Stimulated activated CD8-positive, alpha-beta memory T cell treated with anti-CD3 and anti-CD28 coated beads, Interleukin-12 subunit alpha, Interleukin-12 subunit beta, amount 100 ng/mL, for 24 hours (primary cell): ENCODE results near the gene CIRBP.

Experiments
- DNase-seq: peaks from one replicate; pipeline ENCODE4 v3.0.0-alpha.2; 2020; ENCODE audit errors: extremely low read depth

Gene CIRBP

GRCh38 chr19:1267477-1268225 lies 1.5 kb upstream of the CIRBP start:
- DNase-seq: no peak

- no peak for DNase-seq
These were observed 687 bp upstream of the CIRBP start for GRCh38 chr19:1268226-1269064.

GRCh38 chr19:1269478-1270212 lies 513 bp downstream of the CIRBP start:
- no peak for DNase-seq

GRCh38 chr19:1270213-1270853 lies 1.2 kb downstream of the CIRBP start:
- DNase-seq: no peak

- no peak for DNase-seq
These were observed 1.9 kb downstream of the CIRBP start for GRCh38 chr19:1270854-1271527.

GRCh38 chr19:1271528-1272422 lies 2.6 kb downstream of the CIRBP start:
- DNase-seq: no peak

- DNase-seq: no peak
These were observed 3.5 kb downstream of the CIRBP start for GRCh38 chr19:1272423-1273262.

GRCh38 chr19:1273263-1274041 lies 4.3 kb downstream of the CIRBP start:
- DNase-seq: no peak

GRCh38 chr19:1274081-1274851 lies 5.1 kb downstream of the CIRBP start:
- DNase-seq: no peak

- no peak for DNase-seq
These were observed 5.7 kb downstream of the CIRBP start for GRCh38 chr19:1274852-1275259.

- DNase-seq: peak; percentile 93
These were observed 6.3 kb downstream of the CIRBP start, which contains the start of gene FAM174C for GRCh38 chr19:1275260-1275975. FAM174C (plus strand) TSS chr19:1275530; CDS start chr19:1275550, 20 bp downstream.

GRCh38 chr19:1275976-1276627 lies 7.0 kb downstream of the CIRBP start:
- DNase-seq: no peak

GRCh38 chr19:1276628-1277022 lies 7.5 kb downstream of the CIRBP start:
- no peak for DNase-seq

- DNase-seq: no peak
These were observed 7.9 kb downstream of the CIRBP start for GRCh38 chr19:1277061-1277460.

GRCh38 chr19:1278074-1278473 lies 8.9 kb downstream of the CIRBP start:
- no peak for DNase-seq
